Adrenal gland (tissue), 12 donors: ENCODE measurements around the gene FBXL7. TPM values are rescaled to one million over a fixed set of nuclear protein-coding genes. Genes with fewer than 3 reads are reported as not detected.

Experiments used
- DNase-seq, 7 donors: peaks; one replicate each; pipeline ENCODE4 v3.0.0-alpha.2; 2019 to 2020
- H3K27ac ChIP-seq, 5 donors: fragments of 200-600 bp; sonication (generic) in 4 of 5; 1 replicate in 3 of 5; 2 replicates in 2 of 5; pipeline versions ENCODE4 v1.5.1 to v1.8.0; 2016 to 2020; ENCODE audit warnings: mild to moderate bottlenecking in 1 of 5
- H3K27me3 ChIP-seq: fragments of 200-600 bp; 2 replicates; pipeline ENCODE4 v1.8.0; 2021
- H3K36me3 ChIP-seq, 2 donors: fragments of 200-600 bp; replicated peaks in 1 of 2; 1 replicate in 1 of 2; 2 replicates in 1 of 2; pipeline versions ENCODE4 v1.5.1 to v1.8.0; 2018 to 2022
- H3K4me1 ChIP-seq, 2 donors: fragments of 200-600 bp; replicated peaks in 1 of 2; 1 replicate in 1 of 2; 2 replicates in 1 of 2; pipeline versions ENCODE4 v1.5.1 to v1.8.0; 2018 to 2021
- H3K4me3 ChIP-seq, 4 donors: fragments of 200-600 bp; sonication (generic) in 3 of 4; one replicate each; pipeline ENCODE4 v1.5.1; 2016 to 2018
- H3K9me3 ChIP-seq, 3 donors: fragments of 200-600 bp; sonication (generic) in 1 of 3; replicated peaks in 1 of 3; 1 replicate in 2 of 3; 2 replicates in 1 of 3; pipeline versions ENCODE4 v1.5.1 to v1.8.0; 2016 to 2021
- CTCF ChIP-seq, 6 experiments: fragments of 450-650 bp in 4 of 6; fragments of 200-600 bp in 2 of 6; sonication (generic) in 1 of 6; IDR thresholded peaks; 1 replicate in 5 of 6; 2 replicates in 1 of 6; pipeline versions ENCODE4 v1.5.1 to v1.8.0; 2016 to 2021; ENCODE audit warnings: antibody characterized with exemption in 6 of 6, mild to moderate bottlenecking in 2 of 6, moderate library complexity in 1 of 6
- POLR2A ChIP-seq, 2 donors: fragments of 450-650 bp; IDR thresholded peaks; one replicate each; pipeline ENCODE4 v1.6.1; 2017; ENCODE audit warnings: antibody characterized with exemption in 2 of 2, mild to moderate bottlenecking in 2 of 2, moderate library complexity in 1 of 2
- WGBS, 4 donors: extraction: QIAGEN DNeasy Blood & Tissue Kit in 2 of 4; methylation state at CpG; one replicate each; pipeline versions ENCODE4 v1.1.5 to v1.1.7; 2013 to 2017; 5-methylcytosine and 5-hydroxymethylcytosine counted together
- intact Hi-C, 2 donors: fragments of 100-400 bp; cut with DNase I; formaldehyde crosslinking; loops; one replicate each; pipeline versions ENCODE4 v1.14.1 to v1.15.0; 2022 to 2023
- polyA plus RNA-seq, 3 donors: library from polyadenylated mRNA; stranded (reverse); fragments of 200-250 nt in 2 of 3; fragments of 350-450 nt in 1 of 3; fragmentation: Illumina TruSeq in 1 of 3; extraction: RNeasy Lipid Tissue Mini Kit (QIAGEN cat#74804) in 1 of 3; gene quantifications; one replicate each; pipeline ENCODE4 v1.2.3, GENCODE V29; 2013 to 2014
- total RNA-seq, 9 donors: library from RNA; depleted of rRNA in 4 of 9; stranded (reverse); fragments of >200 nt in 4 of 9; fragments of 120-200 nt in 1 of 9; fragmentation: NEBNext Ultra II Directional in 1 of 9; extraction: Animal tissue kit (Norgen Biotek cat#: 25700) in 1 of 9; gene quantifications; one replicate each; pipeline versions ENCODE4 v1.1.0 to v1.2.4, GENCODE V29; 2013 to 2023
- donor health status: healthy with polysubstance abuse.
- donor health status: Bipolar disorder and iron deficiency.
- donor health status: DM: yes; HTN: yes; CAD: no.
- donor health status: DM: no; HTN: no; CAD: no.
- donor health status: DM: no; HTN: no; CAD: no.
- donor health status: DM: yes; HTN: yes; CAD: no.

Gene FBXL7
- total and polyA plus RNA-seq, 12 donors, result 22.6 to 59.1 (median 34.0) TPM

- no peak for DNase-seq
- Histone ChIP-seq H3K4me3 (no peak overlapping the region), H3K4me1 (peaks cover 0 to 20% of the 10 kb centered on the region in 2 donors), H3K9me3 (no peaks in the 10 kb centered on the region), H3K36me3 (no peaks in the 10 kb centered on the region), H3K27me3 (no peaks in the 10 kb centered on the region), H3K27ac (no peak overlapping the region)
- intact Hi-C loops, result no loop called here
- no peak for TF ChIP-seq CTCF (IDR thresholded peaks at IDR 0.05)
- TF ChIP-seq POLR2A (IDR thresholded peaks at IDR 0.05), result no peak
- WGBS, 4 donors, result 62 to 92% (median 83%) methylated on average over 4 of the region's 4 CpGs
Observed at GRCh38 chr5:15831408-15831807, 331.4 kb downstream of the FBXL7 start.

GRCh38 chr5:15833365-15833764, 333.4 kb downstream of the FBXL7 start:
- H3K27ac ChIP-seq, result no peak overlapping the region
- no peak for DNase-seq
- TF ChIP-seq CTCF (IDR thresholded peaks at IDR 0.05) (no peak), POLR2A (IDR thresholded peaks at IDR 0.05) (no peak)
- WGBS, 4 donors, result 87 to 94% (median 90%) methylated on average over 4 of the region's 4 CpGs
- no peaks in the 10 kb centered on the region for H3K9me3 ChIP-seq
- intact Hi-C loops, result no loop called here
- H3K27me3 ChIP-seq, result no peaks in the 10 kb centered on the region
- no peaks in the 10 kb centered on the region for H3K36me3 ChIP-seq
- peaks cover 9 to 28% of the 10 kb centered on the region in 2 donors for H3K4me1 ChIP-seq
- no peak overlapping the region for H3K4me3 ChIP-seq

- peaks cover 9 to 28% of the 10 kb centered on the region in 2 donors for H3K4me1 ChIP-seq
- peak overlapping the region in 1 of 5 donors; percentile 12 for H3K27ac ChIP-seq
- H3K4me3 ChIP-seq, result no peak overlapping the region
- intact Hi-C loops, result no loop called here
- DNase-seq, result no peak
- 29 to 44% (median 37%) methylated on average over 3 of the region's 3 CpGs for WGBS, 4 donors
- TF ChIP-seq POLR2A (IDR thresholded peaks at IDR 0.05), result no peak
- no peaks in the 10 kb centered on the region for H3K27me3 ChIP-seq
- no peaks in the 10 kb centered on the region for H3K9me3 ChIP-seq
- H3K36me3 ChIP-seq, result no peaks in the 10 kb centered on the region
Observed at GRCh38 chr5:15834596-15835245, 334.7 kb downstream of the FBXL7 start.

GRCh38 chr5:15835514-15835913, 335.5 kb downstream of the FBXL7 start:
- H3K36me3 ChIP-seq, result no peaks in the 10 kb centered on the region
- H3K9me3 ChIP-seq, result no peaks in the 10 kb centered on the region
- H3K4me1 ChIP-seq, result peaks cover 9 to 27% of the 10 kb centered on the region in 2 donors
- intact Hi-C loops, result no loop called here
- no peak overlapping the region for H3K4me3 ChIP-seq
- DNase-seq, result no peak
- no peak overlapping the region for H3K27ac ChIP-seq
- 79 to 95% (median 91%) methylated on average over 2 of the region's 2 CpGs for WGBS, 4 donors
- TF ChIP-seq CTCF (IDR thresholded peaks at IDR 0.05) (no peak), POLR2A (IDR thresholded peaks at IDR 0.05) (no peak)
- H3K27me3 ChIP-seq, result no peaks in the 10 kb centered on the region
